ENCODE measurements around the gene KCTD15. TPM values are rescaled to one million over a fixed set of nuclear protein-coding genes. Genes with fewer than 3 reads are reported as not detected.

KCTD15 gene
- polyA plus RNA-seq, 1 experiment: 59.1 TPM

DNA sequence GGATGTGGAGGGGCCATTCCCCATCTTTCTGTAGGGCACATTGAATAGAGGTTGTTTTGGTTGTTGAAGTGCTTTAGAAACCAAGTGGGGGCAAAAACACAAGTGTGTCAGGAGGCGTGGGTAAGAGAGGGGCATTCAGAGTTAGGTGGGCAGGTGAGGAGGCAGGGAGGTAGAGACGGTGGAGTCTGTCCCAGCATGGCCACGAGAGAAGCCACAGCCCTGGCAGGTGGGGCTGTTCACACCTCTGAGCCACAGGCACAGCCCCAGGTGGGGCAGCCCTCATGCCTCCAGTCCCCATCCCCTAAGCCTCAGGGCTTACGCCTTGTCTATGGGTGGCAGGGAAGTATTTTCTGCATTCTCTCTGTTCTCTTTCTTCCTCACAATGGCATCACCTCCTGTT, 43.7 kb downstream of the KCTD15 start:
- Histone ChIP-seq H3K4me3 (ENCODE audit: low read depth, low read length) (no peak overlapping the region), H3K36me3 (ENCODE audit: control insufficient read depth, insufficient read depth, low read length) (no peaks in the 10 kb centered on the region), H3K27me3 (ENCODE audit: control insufficient read depth, insufficient read depth, low read length) (peaks cover 2% of the 10 kb centered on the region; the same call in 1 of the 2 replicates)
- TF ChIP-seq, protein P1, sequence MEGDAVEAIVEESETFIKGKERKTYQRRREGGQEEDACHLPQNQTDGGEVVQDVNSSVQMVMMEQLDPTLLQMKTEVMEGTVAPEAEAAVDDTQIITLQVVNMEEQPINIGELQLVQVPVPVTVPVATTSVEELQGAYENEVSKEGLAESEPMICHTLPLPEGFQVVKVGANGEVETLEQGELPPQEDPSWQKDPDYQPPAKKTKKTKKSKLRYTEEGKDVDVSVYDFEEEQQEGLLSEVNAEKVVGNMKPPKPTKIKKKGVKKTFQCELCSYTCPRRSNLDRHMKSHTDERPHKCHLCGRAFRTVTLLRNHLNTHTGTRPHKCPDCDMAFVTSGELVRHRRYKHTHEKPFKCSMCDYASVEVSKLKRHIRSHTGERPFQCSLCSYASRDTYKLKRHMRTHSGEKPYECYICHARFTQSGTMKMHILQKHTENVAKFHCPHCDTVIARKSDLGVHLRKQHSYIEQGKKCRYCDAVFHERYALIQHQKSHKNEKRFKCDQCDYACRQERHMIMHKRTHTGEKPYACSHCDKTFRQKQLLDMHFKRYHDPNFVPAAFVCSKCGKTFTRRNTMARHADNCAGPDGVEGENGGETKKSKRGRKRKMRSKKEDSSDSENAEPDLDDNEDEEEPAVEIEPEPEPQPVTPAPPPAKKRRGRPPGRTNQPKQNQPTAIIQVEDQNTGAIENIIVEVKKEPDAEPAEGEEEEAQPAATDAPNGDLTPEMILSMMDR (IDR thresholded peaks at IDR 0.05; ENCODE audit: insufficient read depth, low read depth, low read length): no peak
- ChIA-PET CTCF (interaction anchor here (1.8 to 1.9 kb wide), 2 partner anchors 23 to 62 kb away, joined by 4 to 5 read pairs; no protein-coding TSS in a partner anchor), POLR2A (no interaction called here)
- DNase-seq (ENCODE audit: low read depth): no peak

- ChIA-PET CTCF (interaction anchor here (1.9 kb wide), 1 partner anchor 63 kb away, joined by 5 read pairs; no protein-coding TSS in a partner anchor), POLR2A (no interaction called here)
- Histone ChIP-seq H3K27me3 (ENCODE audit: control insufficient read depth, insufficient read depth, low read length) (peaks cover 2% of the 10 kb centered on the region; the same call in 1 of the 2 replicates), H3K36me3 (ENCODE audit: control insufficient read depth, insufficient read depth, low read length) (no peaks in the 10 kb centered on the region), H3K4me3 (ENCODE audit: low read depth, low read length) (no peak overlapping the region)
- TF ChIP-seq, protein P1 (IDR thresholded peaks at IDR 0.05; ENCODE audit: insufficient read depth, low read depth, low read length): no peak
- no peak for DNase-seq (ENCODE audit: low read depth)
Observed at GRCh38 chr19:33840783-33841182, 44.1 kb downstream of the KCTD15 start.

- Histone ChIP-seq H3K27me3 (ENCODE audit: control insufficient read depth, insufficient read depth, low read length) (peaks cover 2% of the 10 kb centered on the region; the same call in 1 of the 2 replicates), H3K4me3 (ENCODE audit: low read depth, low read length) (no peak overlapping the region), H3K36me3 (ENCODE audit: control insufficient read depth, insufficient read depth, low read length) (no peaks in the 10 kb centered on the region)
- CTCF ChIA-PET: interaction anchor here (0.7 to 1.9 kb wide), 2 partner anchors 28 to 64 kb away, joined by 3 to 5 read pairs; no protein-coding TSS in a partner anchor
- POLR2A ChIA-PET: no interaction called here
- no peak for DNase-seq (ENCODE audit: low read depth)
- TF ChIP-seq, protein P1 (IDR thresholded peaks at IDR 0.05; ENCODE audit: insufficient read depth, low read depth, low read length): no peak
Observed at GRCh38 chr19:33841685-33842084, 45.0 kb downstream of the KCTD15 start.

- no peak overlapping the region for H3K4me3 ChIP-seq (ENCODE audit: low read depth, low read length)
- ChIA-PET CTCF (no interaction called here), POLR2A (no interaction called here)
- peaks cover 2% of the 10 kb centered on the region; the same call in 1 of the 2 replicates for H3K27me3 ChIP-seq (ENCODE audit: control insufficient read depth, insufficient read depth, low read length)
- TF ChIP-seq, protein P1 (IDR thresholded peaks at IDR 0.05; ENCODE audit: insufficient read depth, low read depth, low read length): no peak
- DNase-seq (ENCODE audit: low read depth): no peak
- H3K36me3 ChIP-seq (ENCODE audit: control insufficient read depth, insufficient read depth, low read length): no peaks in the 10 kb centered on the region
Observed at GRCh38 chr19:33844478-33844877, 47.8 kb downstream of the KCTD15 start.

DNA sequence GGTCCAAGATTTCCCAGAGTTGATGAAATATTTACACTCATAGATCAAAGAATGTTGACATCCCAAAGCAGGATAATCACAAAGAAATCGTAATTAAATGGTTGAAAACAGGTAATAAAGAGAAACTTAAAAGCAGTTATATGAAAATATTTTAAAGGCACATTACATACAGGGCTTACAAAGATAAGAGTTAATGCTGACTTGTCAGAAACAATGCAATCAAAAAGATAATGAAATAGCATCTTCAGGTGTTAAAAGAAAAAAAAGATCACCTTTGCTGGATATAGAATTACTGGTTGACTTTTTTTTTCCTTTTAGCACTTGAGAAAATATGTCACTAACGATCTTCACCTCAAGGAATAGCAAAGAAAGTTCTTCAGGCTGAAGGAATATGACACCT, 48.8 kb downstream of the KCTD15 start:
- Histone ChIP-seq H3K27me3 (ENCODE audit: control insufficient read depth, insufficient read depth, low read length) (peaks cover 2% of the 10 kb centered on the region; the same call in 1 of the 2 replicates), H3K36me3 (ENCODE audit: control insufficient read depth, insufficient read depth, low read length) (no peaks in the 10 kb centered on the region), H3K4me3 (ENCODE audit: low read depth, low read length) (no peak overlapping the region)
- TF ChIP-seq, protein P1 (IDR thresholded peaks at IDR 0.05; ENCODE audit: insufficient read depth, low read depth, low read length): no peak
- ChIA-PET CTCF (no interaction called here), POLR2A (no interaction called here)
- DNase-seq (ENCODE audit: low read depth): no peak

Measured in BJ (cell line).